SK-N-SH (cell line): ENCODE results near the gene AHRR. TPM values are rescaled to one million over a fixed set of nuclear protein-coding genes. Genes with fewer than 3 reads are reported as not detected.

ENCODE experiments used
- CTCF ChIA-PET: fragments of 300-600, 350-600 bp; formaldehyde crosslinking; extraction: SDS; loops from one replicate; lab custom pipeline; 2021; lab: Yijun Ruan, JAX
- POLR2A ChIA-PET: fragments of 350-600 bp; sonication (Branson Sonifier 250); formaldehyde crosslinking; extraction: SDS; loops from one replicate; lab custom pipeline; 2020; ENCODE audit warnings: antibody characterized with exemption, inconsistent platforms; lab: Yijun Ruan, JAX
- DNase-seq: peaks from one replicate; pipeline ENCODE4 v3.0.0; 2012
- H2AFZ ChIP-seq: fragments of 200-600 bp; sonication (generic); 2 replicates; pipeline ENCODE4 v1.8.1; 2016; ENCODE audit warnings: antibody characterized with exemption, mild to moderate bottlenecking, low read depth
- H3F3A ChIP-seq: fragments of 200-600 bp; sonication (generic); replicated peaks from 2 replicates; pipeline ENCODE3; 2016; ENCODE audit warnings: antibody characterized with exemption, mild to moderate bottlenecking; ENCODE audit not compliant: insufficient read depth
- H3K27ac ChIP-seq, 2 experiments: fragments of 200-500 bp in 1 of 2; fragments of 200-600 bp in 1 of 2; sonication (Bioruptor generic) in 1 of 2; sonication (generic), shearing (Covaris generic) in 1 of 2; 2 replicates each; pipeline versions ENCODE4 v1.5.1 to v1.6.1; 2014 to 2016; ENCODE audit warnings: low read depth in 2 of 2, inconsistent platforms in 1 of 2, low read length in 1 of 2, mild to moderate bottlenecking in 1 of 2, mixed read lengths in 1 of 2
- H3K27me3 ChIP-seq: fragments of 200-600 bp; sonication (generic), shearing (Covaris generic); 2 replicates; pipeline ENCODE4 v1.6.1; 2016; ENCODE audit warnings: mixed run types; ENCODE audit not compliant: insufficient read depth
- H3K36me3 ChIP-seq, 2 experiments: fragments of 200-500 bp in 1 of 2; fragments of 200-600 bp in 1 of 2; sonication (Bioruptor generic) in 1 of 2; sonication (generic) in 1 of 2; replicated peaks in 1 of 2; 2 replicates each; pipeline versions ENCODE3 to v1.5.1; 2014 to 2016; ENCODE audit warnings: low read length in 1 of 2, mild to moderate bottlenecking in 1 of 2; ENCODE audit not compliant: insufficient read depth in 2 of 2, control insufficient read depth in 1 of 2
- H3K4me1 ChIP-seq, 2 experiments: fragments of 200-500 bp in 1 of 2; fragments of 200-600 bp in 1 of 2; sonication (Bioruptor generic) in 1 of 2; sonication (generic), shearing (Covaris generic) in 1 of 2; 2 replicates each; pipeline versions ENCODE4 v1.5.1 to v1.6.1; 2014 to 2016; ENCODE audit warnings: low read depth in 1 of 2, low read length in 1 of 2, mixed run types in 1 of 2; ENCODE audit not compliant: insufficient read depth in 2 of 2, control insufficient read depth in 1 of 2
- H3K4me2 ChIP-seq: fragments of 200-600 bp; sonication (generic), shearing (Covaris generic); 2 replicates; pipeline ENCODE4 v1.6.1; 2017; ENCODE audit warnings: mixed run types
- H3K4me3 ChIP-seq, 2 experiments: fragments of 200-500 bp in 1 of 2; fragments of 200-600 bp in 1 of 2; sonication (Bioruptor generic) in 1 of 2; sonication (generic), shearing (Covaris generic) in 1 of 2; 2 replicates each; pipeline versions ENCODE4 v1.5.1 to v1.8.1; 2014 to 2016; ENCODE audit warnings: low read depth in 2 of 2, inconsistent platforms in 1 of 2, low read length in 1 of 2, mild to moderate bottlenecking in 1 of 2, mixed read lengths in 1 of 2, moderate library complexity in 1 of 2
- H3K79me2 ChIP-seq: fragments of 200-600 bp; sonication (generic); 2 replicates; pipeline ENCODE4 v1.8.1; 2017; ENCODE audit warnings: mild to moderate bottlenecking; ENCODE audit not compliant: insufficient read depth
- H3K9ac ChIP-seq: fragments of 200-600 bp; sonication (generic); 2 replicates; pipeline ENCODE4 v1.6.1; 2017; ENCODE audit warnings: mixed run types
- H3K9me2 ChIP-seq: fragments of 200-600 bp; sonication (generic); 2 replicates; pipeline ENCODE4 v1.6.1; 2017; ENCODE audit warnings: mixed run types
- H3K9me3 ChIP-seq: fragments of 200-600 bp; sonication (generic); 2 replicates; pipeline ENCODE4 v1.6.1; 2017; ENCODE audit warnings: mixed run types, mild to moderate bottlenecking, moderate library complexity
- H4K20me1 ChIP-seq: fragments of 200-600 bp; sonication (generic); 2 replicates; pipeline ENCODE4 v1.6.1; 2017; ENCODE audit warnings: mild to moderate bottlenecking, mixed run types; ENCODE audit not compliant: insufficient read depth
- CHD2 ChIP-seq: fragments of 150-350 bp; IDR thresholded peaks from 2 replicates; pipeline ENCODE4 v1.6.1; 2018; ENCODE audit warnings: low read length; ENCODE audit not compliant: partially characterized antibody
- ELF1 ChIP-seq: IDR thresholded peaks from 2 replicates; pipeline ENCODE4 v1.4.0; 2012
- EP300 ChIP-seq, 2 experiments: IDR thresholded peaks; 2 replicates each; pipeline versions ENCODE4 v1.4.0 to v1.6.1; 2012; ENCODE audit warnings: borderline replicate concordance in 1 of 2, low read depth in 1 of 2, low read length in 1 of 2
- FOSL2 ChIP-seq: IDR thresholded peaks from 2 replicates; pipeline ENCODE4 v1.4.0; 2012; ENCODE audit warnings: low read depth, mild to moderate bottlenecking, moderate library complexity, borderline replicate concordance
- FOXJ3 ChIP-seq: sonication (generic); formaldehyde crosslinking; IDR thresholded peaks from 2 replicates; pipeline ENCODE4 v1.5.1; 2020; ENCODE audit warnings: mild to moderate bottlenecking, missing genetic modification reagents
- FOXM1 ChIP-seq: IDR thresholded peaks from 2 replicates; pipeline ENCODE4 v1.4.0; 2012; ENCODE audit warnings: low read depth, mild to moderate bottlenecking
- GABPA ChIP-seq: IDR thresholded peaks from 2 replicates; pipeline ENCODE4 v1.4.0; 2012; ENCODE audit warnings: low read depth, mild to moderate bottlenecking
- MEF2A ChIP-seq: IDR thresholded peaks from 2 replicates; pipeline ENCODE4 v1.4.0; 2012; ENCODE audit warnings: low read depth, borderline replicate concordance
- MXI1 ChIP-seq: IDR thresholded peaks from 2 replicates; pipeline ENCODE4 v1.6.1; 2012; ENCODE audit warnings: mild to moderate bottlenecking, low read depth, low read length, improper control_type of control experiment
- NFIC ChIP-seq: IDR thresholded peaks from 2 replicates; pipeline ENCODE4 v1.4.0; 2012; ENCODE audit warnings: borderline replicate concordance
- NRF1 ChIP-seq: IDR thresholded peaks from 2 replicates; pipeline ENCODE4 v1.6.1; 2012; ENCODE audit warnings: low read depth, mild to moderate bottlenecking, low read length
- POLR2AphosphoS5 ChIP-seq: IDR thresholded peaks from 2 replicates; pipeline ENCODE4 v1.6.1; 2012; ENCODE audit warnings: low read depth, low read length
- RAD21 ChIP-seq: IDR thresholded peaks from 2 replicates; pipeline ENCODE4 v1.6.1; 2012; ENCODE audit warnings: mild to moderate bottlenecking, low read length
- RCOR1 ChIP-seq: fragments of 150-350 bp; IDR thresholded peaks from 2 replicates; pipeline ENCODE4 v1.6.1; 2017; ENCODE audit warnings: antibody characterized with exemption, low read length
- SIN3A ChIP-seq: IDR thresholded peaks from 2 replicates; pipeline ENCODE4 v1.6.1; 2012; ENCODE audit warnings: low read depth, mild to moderate bottlenecking, low read length, moderate library complexity, borderline replicate concordance
- SMC3 ChIP-seq: IDR thresholded peaks from 2 replicates; pipeline ENCODE4 v1.6.1; 2012; ENCODE audit warnings: low read depth, low read length, improper control_type of control experiment
- TAF1 ChIP-seq: IDR thresholded peaks from 2 replicates; pipeline ENCODE4 v1.6.1; 2012; ENCODE audit warnings: low read depth, mild to moderate bottlenecking, low read length, moderate library complexity, borderline replicate concordance
- TCF12 ChIP-seq: IDR thresholded peaks from 2 replicates; pipeline ENCODE4 v1.4.0; 2012
- YY1 ChIP-seq: IDR thresholded peaks from 2 replicates; pipeline ENCODE4 v1.4.0; 2012; ENCODE audit warnings: low read depth, mild to moderate bottlenecking
- WGBS: methylation state at CpG from one replicate; pipeline ENCODE4 v1.1.6; 2017; ENCODE audit warnings: low lambda C conversion rate; 5-methylcytosine and 5-hydroxymethylcytosine counted together
- polyA plus RNA-seq, 3 experiments: library from polyadenylated mRNA; depleted of rRNA; stranded (reverse); fragments of >200 nt; gene quantifications; 2 replicates each; pipeline ENCODE4 v1.2.3, GENCODE V29; 2012
- TF ChIP-seq, protein P1 (sequence below): fragments of 200-600 bp; sonication (generic); IDR thresholded peaks from 2 replicates; pipeline ENCODE4 v1.6.1; 2017; ENCODE audit warnings: antibody characterized with exemption, mild to moderate bottlenecking, moderate library complexity
- TF ChIP-seq, protein P2 (sequence below): fragments of 150-350 bp; IDR thresholded peaks from 2 replicates; pipeline ENCODE4 v1.6.1; 2016; ENCODE audit warnings: mild to moderate bottlenecking, low read depth, low read length
- TF ChIP-seq, protein P3 (sequence below): fragments of 150-350 bp; IDR thresholded peaks from 2 replicates; pipeline ENCODE4 v1.6.1; 2017; ENCODE audit warnings: antibody characterized with exemption, low read length, low read depth, borderline replicate concordance

The AHRR gene
- polyA plus RNA-seq, 1 of the 3 experiments (the other 2 are of a cell fraction) = 0.71 TPM

DNA sequence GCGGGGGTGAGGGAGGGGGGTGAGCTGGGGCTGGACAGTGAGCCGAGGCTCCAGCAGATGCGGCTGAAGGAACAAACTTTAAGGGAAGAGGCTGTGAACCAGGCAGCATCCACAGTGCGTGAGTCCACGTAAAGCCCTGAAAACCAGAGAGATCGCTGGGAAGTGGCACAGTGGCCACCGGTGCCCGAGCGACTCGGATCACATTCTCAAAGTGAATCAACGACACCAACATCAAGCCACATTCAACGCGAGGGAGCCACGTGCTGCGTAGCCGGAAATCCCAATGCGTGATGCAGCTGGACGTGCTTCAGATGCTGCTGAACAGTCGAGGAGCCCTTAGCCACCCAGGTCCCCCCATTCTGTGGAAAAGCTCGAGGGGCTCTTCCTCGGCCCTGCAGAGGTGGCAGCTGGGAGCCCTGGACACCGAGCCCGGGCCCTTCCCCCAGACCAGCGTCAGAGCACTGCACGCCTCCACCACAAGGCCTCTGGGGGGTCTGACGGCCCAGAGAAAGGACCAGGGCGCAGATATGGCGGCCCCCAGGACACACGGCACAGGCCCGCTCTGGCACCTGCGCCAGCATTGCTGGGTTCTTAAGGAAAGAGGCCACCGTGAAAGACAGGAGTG, 67.8 kb downstream of the AHRR start:
- CTCF ChIA-PET = interaction anchor here (1.0 kb wide), 1 partner anchor 15 kb away, joined by 3 read pairs; no protein-coding TSS in a partner anchor

DNA sequence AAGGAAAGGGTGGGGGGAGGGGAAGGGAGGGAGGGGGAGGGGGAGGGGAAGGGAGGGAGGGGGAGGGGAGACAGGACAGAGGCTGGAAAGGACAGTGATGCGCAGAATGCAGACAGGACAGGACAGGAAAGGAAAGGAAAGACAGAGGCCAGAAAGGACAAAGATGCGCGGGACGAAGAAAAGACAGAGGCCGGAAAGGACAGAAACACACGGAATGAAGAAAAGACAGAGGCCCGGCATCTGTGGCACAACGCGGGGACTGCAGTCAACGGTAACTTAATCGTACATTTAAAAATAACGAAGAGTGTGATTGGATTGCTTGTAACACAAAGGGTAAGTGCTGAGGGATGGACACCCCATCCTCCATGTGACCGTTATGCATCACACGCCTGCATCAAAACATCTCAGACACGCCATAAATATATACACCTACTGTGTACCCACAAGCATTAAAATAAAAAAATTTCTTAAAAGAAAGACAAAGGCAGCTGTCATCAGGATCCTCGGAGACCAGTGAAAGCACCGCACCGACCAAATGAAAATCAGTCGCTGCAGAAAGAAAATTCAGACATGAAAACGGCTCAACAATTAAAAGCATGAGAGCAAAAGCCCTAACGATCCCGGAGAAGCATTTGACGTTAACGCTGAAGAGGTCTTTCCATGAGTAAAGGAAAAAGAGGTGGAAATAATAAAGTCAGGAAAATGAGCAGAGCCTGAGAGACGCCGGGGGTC, 68.5 kb downstream of the AHRR start:
- H2AFZ ChIP-seq = no peak overlapping the region
- H4K20me1 ChIP-seq = no peaks in the 10 kb centered on the region
- 91% methylated on average over 26 of the region's 26 CpGs for WGBS
- H3K27me3 ChIP-seq = no peaks in the 10 kb centered on the region
- DNase-seq = no peak
- H3K9ac ChIP-seq = no peak overlapping the region
- H3F3A ChIP-seq = no peaks in the 10 kb centered on the region
- no peak overlapping the region for H3K27ac ChIP-seq
- H3K9me2 ChIP-seq = no peaks in the 10 kb centered on the region
- no peak overlapping the region for H3K4me2 ChIP-seq
- no peaks in the 10 kb centered on the region for H3K79me2 ChIP-seq
- ChIA-PET POLR2A (no interaction called here), CTCF (no interaction called here)
- no peak overlapping the region for H3K4me3 ChIP-seq
- no peaks in the 10 kb centered on the region for H3K9me3 ChIP-seq
- H3K36me3 ChIP-seq = no peaks in the 10 kb centered on the region
- peaks cover 0 to 6% of the 10 kb centered on the region in 2 experiments; a peak in 1 of 4 replicates for H3K4me1 ChIP-seq
- TF ChIP-seq FOXM1 (no peak), RAD21 (no peak), FOSL2 (no peak), NFIC (no peak), TAF1 (no peak), CHD2 (no peak), TCF12 (no peak), ELF1 (no peak), SIN3A (no peak), GABPA (no peak), SMC3 (no peak), EP300 (IDR thresholded peaks at IDR 0.05; ENCODE audit: borderline replicate concordance in 1 of 2, low read depth in 1 of 2, low read length in 1 of 2) (no peak), YY1 (no peak), RCOR1 (no peak), FOXJ3 (CRISPR knock-in tag) (no peak), MEF2A (no peak)
- TF ChIP-seq, protein P1, sequence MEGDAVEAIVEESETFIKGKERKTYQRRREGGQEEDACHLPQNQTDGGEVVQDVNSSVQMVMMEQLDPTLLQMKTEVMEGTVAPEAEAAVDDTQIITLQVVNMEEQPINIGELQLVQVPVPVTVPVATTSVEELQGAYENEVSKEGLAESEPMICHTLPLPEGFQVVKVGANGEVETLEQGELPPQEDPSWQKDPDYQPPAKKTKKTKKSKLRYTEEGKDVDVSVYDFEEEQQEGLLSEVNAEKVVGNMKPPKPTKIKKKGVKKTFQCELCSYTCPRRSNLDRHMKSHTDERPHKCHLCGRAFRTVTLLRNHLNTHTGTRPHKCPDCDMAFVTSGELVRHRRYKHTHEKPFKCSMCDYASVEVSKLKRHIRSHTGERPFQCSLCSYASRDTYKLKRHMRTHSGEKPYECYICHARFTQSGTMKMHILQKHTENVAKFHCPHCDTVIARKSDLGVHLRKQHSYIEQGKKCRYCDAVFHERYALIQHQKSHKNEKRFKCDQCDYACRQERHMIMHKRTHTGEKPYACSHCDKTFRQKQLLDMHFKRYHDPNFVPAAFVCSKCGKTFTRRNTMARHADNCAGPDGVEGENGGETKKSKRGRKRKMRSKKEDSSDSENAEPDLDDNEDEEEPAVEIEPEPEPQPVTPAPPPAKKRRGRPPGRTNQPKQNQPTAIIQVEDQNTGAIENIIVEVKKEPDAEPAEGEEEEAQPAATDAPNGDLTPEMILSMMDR = no peak
- TF ChIP-seq, protein P2, sequence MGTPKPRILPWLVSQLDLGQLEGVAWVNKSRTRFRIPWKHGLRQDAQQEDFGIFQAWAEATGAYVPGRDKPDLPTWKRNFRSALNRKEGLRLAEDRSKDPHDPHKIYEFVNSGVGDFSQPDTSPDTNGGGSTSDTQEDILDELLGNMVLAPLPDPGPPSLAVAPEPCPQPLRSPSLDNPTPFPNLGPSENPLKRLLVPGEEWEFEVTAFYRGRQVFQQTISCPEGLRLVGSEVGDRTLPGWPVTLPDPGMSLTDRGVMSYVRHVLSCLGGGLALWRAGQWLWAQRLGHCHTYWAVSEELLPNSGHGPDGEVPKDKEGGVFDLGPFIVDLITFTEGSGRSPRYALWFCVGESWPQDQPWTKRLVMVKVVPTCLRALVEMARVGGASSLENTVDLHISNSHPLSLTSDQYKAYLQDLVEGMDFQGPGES = no peak

More for the DNA sequence above, 67.8 kb downstream of the AHRR start:
- no peak for DNase-seq
- POLR2A ChIA-PET = no interaction called here
- Histone ChIP-seq H3K36me3 (no peaks in the 10 kb centered on the region), H2AFZ (no peak overlapping the region), H3K4me3 (no peak overlapping the region), H3K79me2 (no peaks in the 10 kb centered on the region), H3K4me2 (no peak overlapping the region)
- TF ChIP-seq POLR2AphosphoS5 = no peak
- no peak for TF ChIP-seq SIN3A
- TF ChIP-seq, protein P3, sequence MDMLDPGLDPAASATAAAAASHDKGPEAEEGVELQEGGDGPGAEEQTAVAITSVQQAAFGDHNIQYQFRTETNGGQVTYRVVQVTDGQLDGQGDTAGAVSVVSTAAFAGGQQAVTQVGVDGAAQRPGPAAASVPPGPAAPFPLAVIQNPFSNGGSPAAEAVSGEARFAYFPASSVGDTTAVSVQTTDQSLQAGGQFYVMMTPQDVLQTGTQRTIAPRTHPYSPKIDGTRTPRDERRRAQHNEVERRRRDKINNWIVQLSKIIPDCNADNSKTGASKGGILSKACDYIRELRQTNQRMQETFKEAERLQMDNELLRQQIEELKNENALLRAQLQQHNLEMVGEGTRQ = no peak
- no peak for TF ChIP-seq RCOR1
- no peak for TF ChIP-seq FOXJ3 (CRISPR knock-in tag)
- TF ChIP-seq MEF2A = no peak
- TF ChIP-seq MXI1 = no peak
- no peak for TF ChIP-seq NRF1
- TF ChIP-seq, all 33 proteins: peak for 0
- peaks cover 0 to 6% of the 10 kb centered on the region in 2 experiments; a peak in 1 of 4 replicates for H3K4me1 ChIP-seq
- no peak overlapping the region for H3K9ac ChIP-seq
- H3K27ac ChIP-seq = no peak overlapping the region
- no peaks in the 10 kb centered on the region for H3K9me2 ChIP-seq
- no peaks in the 10 kb centered on the region for H3F3A ChIP-seq
- WGBS = 81% methylated on average over 18 of the region's 32 CpGs
- H4K20me1 ChIP-seq = no peaks in the 10 kb centered on the region
- no peaks in the 10 kb centered on the region for H3K9me3 ChIP-seq
- H3K27me3 ChIP-seq = no peaks in the 10 kb centered on the region
